GM12878 (cell line): Measurements from ENCODE around the gene ODR4. TPM values are rescaled to one million over a fixed set of nuclear protein-coding genes. Genes with fewer than 3 reads are reported as not detected.

Experiments
- ATAC-seq: fragments of 200-7000 bp; cut with Tn5 transposase; 3 replicates; pipeline ENCODE4 v1.9.1; 2020; ENCODE audit warnings: mild to moderate bottlenecking, moderate library complexity
- BruUV-seq: library from RNA; stranded (reverse); fragments of 400-500 nt; replicated peaks from 2 replicates; lab custom pipeline; 2021; lab: Mats Ljungman, UMichigan
- CTCF ChIA-PET: fragments of 300-600 bp; sonication (Branson Sonifier 250); formaldehyde crosslinking; extraction: SDS; loops from one replicate; lab custom pipeline; 2021; ENCODE audit warnings: inconsistent platforms; lab: Yijun Ruan, JAX
- POLR2A ChIA-PET: fragments of 350-600 bp; formaldehyde crosslinking; extraction: SDS; loops from one replicate; lab custom pipeline; 2021; ENCODE audit warnings: inconsistent platforms; lab: Charles Lee
- RAD21 ChIA-PET: fragments of 300-600 bp; sonication (Branson Sonifier 250); formaldehyde crosslinking; loops from one replicate; lab custom pipeline; 2023; ENCODE audit warnings: antibody characterized with exemption; ENCODE audit not compliant: unreplicated experiment; lab: Charles Lee
- SMC1A ChIA-PET: fragments of 300-600 bp; sonication (Branson Sonifier 250); formaldehyde crosslinking; loops from one replicate; lab custom pipeline; 2023; ENCODE audit not compliant: unreplicated experiment, uncharacterized antibody; lab: Charles Lee
- DNase-seq: peaks from one replicate; pipeline ENCODE4 v3.0.0-alpha.2; 2011; ENCODE audit warnings: low read depth, low spot score
- FAIRE-seq: peaks from 3 replicates; lab custom pipeline; 2011; peaks lifted over from hg19 to GRCh38; lab: Jason Lieb, UNC
- H2AFZ ChIP-seq: 2 replicates; pipeline ENCODE4 v1.6.0; 2011; ENCODE audit warnings: low read depth, low read length, control low read depth; ENCODE audit not compliant: control insufficient read depth
- H3K27ac ChIP-seq: 2 replicates; pipeline ENCODE4 v1.5.1; 2011; ENCODE audit warnings: control low read depth; ENCODE audit not compliant: control insufficient read depth, insufficient read depth
- H3K27me3 ChIP-seq, 2 experiments: replicated peaks in 1 of 2; 2 replicates each; pipeline versions ENCODE4 v1.6.0 to v1.6.1; 2011; ENCODE audit warnings: low read length in 1 of 2; ENCODE audit not compliant: control insufficient read depth in 2 of 2, insufficient read depth in 2 of 2
- H3K36me3 ChIP-seq, 2 experiments: 2 replicates each; pipeline ENCODE4 v1.5.1; 2011; ENCODE audit warnings: low read length in 1 of 2; ENCODE audit not compliant: control insufficient read depth in 2 of 2, insufficient read depth in 2 of 2
- H3K4me1 ChIP-seq: 2 replicates; pipeline ENCODE4 v1.6.1; 2011; ENCODE audit warnings: mild to moderate bottlenecking, low read length, moderate library complexity, mixed read lengths; ENCODE audit not compliant: control insufficient read depth, insufficient read depth
- H3K4me2 ChIP-seq: 2 replicates; pipeline ENCODE4 v1.6.0; 2011; ENCODE audit warnings: control low read depth; ENCODE audit not compliant: control insufficient read depth, insufficient read depth
- H3K4me3 ChIP-seq: fragments of 200-600 bp; sonication (generic); 2 replicates; pipeline ENCODE4 v1.5.1; 2016
- H3K79me2 ChIP-seq: 2 replicates; pipeline ENCODE4 v1.6.0; 2011; ENCODE audit warnings: low read length; ENCODE audit not compliant: control insufficient read depth, insufficient read depth
- H3K9ac ChIP-seq: 2 replicates; pipeline ENCODE4 v1.8.0; 2011; ENCODE audit warnings: low read length, control low read depth, mixed read lengths; ENCODE audit not compliant: control insufficient read depth, insufficient read depth
- H3K9me3 ChIP-seq: replicated peaks from 3 replicates; pipeline ENCODE4 v1.5.1; 2011; ENCODE audit warnings: mild to moderate bottlenecking, low read length; ENCODE audit not compliant: control insufficient read depth, insufficient read depth
- H4K20me1 ChIP-seq: 2 replicates; pipeline ENCODE4 v1.6.0; 2011; ENCODE audit not compliant: control insufficient read depth, insufficient read depth
- LARP7 ChIP-seq: fragments of 450-650 bp; IDR thresholded peaks from 2 replicates; pipeline ENCODE4 v1.6.1; 2017; ENCODE audit warnings: mild to moderate bottlenecking
- SIN3A ChIP-seq: IDR thresholded peaks from 2 replicates; pipeline ENCODE4 v1.6.1; 2012; ENCODE audit warnings: low read depth, low read length, improper control_type of control experiment
- SREBF1 ChIP-seq: IDR thresholded peaks from 2 replicates; pipeline ENCODE4 v1.6.1; 2012; ENCODE audit warnings: mild to moderate bottlenecking, low read length
- WGBS: methylation state at CpG from one replicate; pipeline ENCODE4 v1.1.6; 2016; ENCODE audit warnings: low lambda C conversion rate; ENCODE audit not compliant: insufficient replicate concordance, insufficient coverage; ENCODE audit errors: missing lambda C conversion rate; 5-methylcytosine and 5-hydroxymethylcytosine counted together
- in situ Hi-C: fragments of 300-500 bp; cut with MboI; formaldehyde crosslinking; loops from 9 replicates; pipeline ENCODE4 v1.14.3; 2018; ENCODE audit warnings: mixed read lengths
- intact Hi-C: fragments of 100-400 bp; cut with micrococcal nuclease; formaldehyde crosslinking; loops from one replicate; pipeline ENCODE4 v1.14.2; 2022; ENCODE audit not compliant: unreplicated experiment
- polyA plus RNA-seq, 11 experiments: library from polyadenylated mRNA; depleted of rRNA in 4 of 11; unstranded in 6 of 11; stranded (reverse) in 5 of 11; fragments of >200 nt; fragmentation: Nextera tagmentation in 4 of 11; fragmentation: Illumina TruSeq in 1 of 11; extraction: Ambion mirVana in 4 of 11; extraction: Trizol in 1 of 11; gene quantifications; 1 replicate in 1 of 11; 2 replicates in 10 of 11; pipeline versions ENCODE4 v1.2.1 to v1.2.3, GENCODE V29; 2011 to 2016; ENCODE audit warnings: inconsistent platforms in 2 of 11, missing spikeins in 2 of 11, low read depth in 1 of 11
- total RNA-seq, 4 experiments: library from RNA; depleted of rRNA in 3 of 4; stranded (reverse); fragments of >200 nt in 3 of 4; fragmentation: Illumina TruSeq in 1 of 4; extraction: Trizol in 1 of 4; gene quantifications; 2 replicates each; pipeline versions ENCODE4 v1.2.1 to v1.2.3, GENCODE V29; 2013 to 2021
- TF ChIP-seq, protein P1 (sequence below): IDR thresholded peaks from 2 replicates; pipeline ENCODE4 v1.6.1; 2012; ENCODE audit warnings: improper control_type of control experiment, low read depth, low read length; ENCODE audit not compliant: insufficient replicate concordance
- TF ChIP-seq, protein P2 (sequence below): IDR thresholded peaks from 2 replicates; pipeline ENCODE4 v1.6.1; 2012; ENCODE audit warnings: low read length, inconsistent platforms
- TF ChIP-seq, protein P3 (sequence below): IDR thresholded peaks from 2 replicates; pipeline ENCODE4 v1.6.1; 2012; ENCODE audit warnings: mild to moderate bottlenecking, low read depth, low read length
- TF ChIP-seq, protein P4 (sequence below): IDR thresholded peaks from 2 replicates; pipeline ENCODE4 v1.6.1; 2011; ENCODE audit warnings: mild to moderate bottlenecking, low read depth, low read length, moderate library complexity; ENCODE audit not compliant: insufficient replicate concordance

ODR4 gene
- total and polyA plus RNA-seq, 10 of the 15 experiments (the other 5 are each of a cell fraction or from before 2014, with no cell fraction given), result 10.4 to 19.4 (median 13.3) TPM

DNA sequence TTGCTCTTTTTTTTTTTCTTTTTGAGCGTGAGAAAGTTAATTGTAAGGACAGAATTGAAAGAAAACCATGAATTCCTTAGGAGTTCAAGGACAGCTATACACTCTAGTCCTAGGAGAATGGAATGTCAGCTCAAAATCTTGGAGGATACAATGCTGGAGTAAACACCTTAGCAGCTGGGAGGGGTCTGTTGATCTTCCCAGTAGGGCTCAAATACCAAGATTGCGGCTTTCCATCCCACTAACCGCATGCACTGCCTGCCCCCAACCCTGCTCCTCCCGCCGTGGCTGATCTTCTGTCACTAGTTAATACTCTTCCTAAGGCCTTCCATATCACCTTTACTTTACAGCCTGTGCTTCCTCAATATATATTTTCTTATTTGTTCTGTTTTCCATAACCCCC lies 87.9 kb downstream of the ODR4 start:
- TF ChIP-seq, protein P1, sequence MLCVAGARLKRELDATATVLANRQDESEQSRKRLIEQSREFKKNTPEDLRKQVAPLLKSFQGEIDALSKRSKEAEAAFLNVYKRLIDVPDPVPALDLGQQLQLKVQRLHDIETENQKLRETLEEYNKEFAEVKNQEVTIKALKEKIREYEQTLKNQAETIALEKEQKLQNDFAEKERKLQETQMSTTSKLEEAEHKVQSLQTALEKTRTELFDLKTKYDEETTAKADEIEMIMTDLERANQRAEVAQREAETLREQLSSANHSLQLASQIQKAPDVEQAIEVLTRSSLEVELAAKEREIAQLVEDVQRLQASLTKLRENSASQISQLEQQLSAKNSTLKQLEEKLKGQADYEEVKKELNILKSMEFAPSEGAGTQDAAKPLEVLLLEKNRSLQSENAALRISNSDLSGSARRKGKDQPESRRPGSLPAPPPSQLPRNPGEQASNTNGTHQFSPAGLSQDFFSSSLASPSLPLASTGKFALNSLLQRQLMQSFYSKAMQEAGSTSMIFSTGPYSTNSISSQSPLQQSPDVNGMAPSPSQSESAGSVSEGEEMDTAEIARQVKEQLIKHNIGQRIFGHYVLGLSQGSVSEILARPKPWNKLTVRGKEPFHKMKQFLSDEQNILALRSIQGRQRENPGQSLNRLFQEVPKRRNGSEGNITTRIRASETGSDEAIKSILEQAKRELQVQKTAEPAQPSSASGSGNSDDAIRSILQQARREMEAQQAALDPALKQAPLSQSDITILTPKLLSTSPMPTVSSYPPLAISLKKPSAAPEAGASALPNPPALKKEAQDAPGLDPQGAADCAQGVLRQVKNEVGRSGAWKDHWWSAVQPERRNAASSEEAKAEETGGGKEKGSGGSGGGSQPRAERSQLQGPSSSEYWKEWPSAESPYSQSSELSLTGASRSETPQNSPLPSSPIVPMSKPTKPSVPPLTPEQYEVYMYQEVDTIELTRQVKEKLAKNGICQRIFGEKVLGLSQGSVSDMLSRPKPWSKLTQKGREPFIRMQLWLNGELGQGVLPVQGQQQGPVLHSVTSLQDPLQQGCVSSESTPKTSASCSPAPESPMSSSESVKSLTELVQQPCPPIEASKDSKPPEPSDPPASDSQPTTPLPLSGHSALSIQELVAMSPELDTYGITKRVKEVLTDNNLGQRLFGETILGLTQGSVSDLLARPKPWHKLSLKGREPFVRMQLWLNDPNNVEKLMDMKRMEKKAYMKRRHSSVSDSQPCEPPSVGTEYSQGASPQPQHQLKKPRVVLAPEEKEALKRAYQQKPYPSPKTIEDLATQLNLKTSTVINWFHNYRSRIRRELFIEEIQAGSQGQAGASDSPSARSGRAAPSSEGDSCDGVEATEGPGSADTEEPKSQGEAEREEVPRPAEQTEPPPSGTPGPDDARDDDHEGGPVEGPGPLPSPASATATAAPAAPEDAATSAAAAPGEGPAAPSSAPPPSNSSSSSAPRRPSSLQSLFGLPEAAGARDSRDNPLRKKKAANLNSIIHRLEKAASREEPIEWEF, result no peak
- TF ChIP-seq, protein P2, sequence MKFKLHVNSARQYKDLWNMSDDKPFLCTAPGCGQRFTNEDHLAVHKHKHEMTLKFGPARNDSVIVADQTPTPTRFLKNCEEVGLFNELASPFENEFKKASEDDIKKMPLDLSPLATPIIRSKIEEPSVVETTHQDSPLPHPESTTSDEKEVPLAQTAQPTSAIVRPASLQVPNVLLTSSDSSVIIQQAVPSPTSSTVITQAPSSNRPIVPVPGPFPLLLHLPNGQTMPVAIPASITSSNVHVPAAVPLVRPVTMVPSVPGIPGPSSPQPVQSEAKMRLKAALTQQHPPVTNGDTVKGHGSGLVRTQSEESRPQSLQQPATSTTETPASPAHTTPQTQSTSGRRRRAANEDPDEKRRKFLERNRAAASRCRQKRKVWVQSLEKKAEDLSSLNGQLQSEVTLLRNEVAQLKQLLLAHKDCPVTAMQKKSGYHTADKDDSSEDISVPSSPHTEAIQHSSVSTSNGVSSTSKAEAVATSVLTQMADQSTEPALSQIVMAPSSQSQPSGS, result no peak
- no peak for TF ChIP-seq SIN3A
- TF ChIP-seq, protein P3, sequence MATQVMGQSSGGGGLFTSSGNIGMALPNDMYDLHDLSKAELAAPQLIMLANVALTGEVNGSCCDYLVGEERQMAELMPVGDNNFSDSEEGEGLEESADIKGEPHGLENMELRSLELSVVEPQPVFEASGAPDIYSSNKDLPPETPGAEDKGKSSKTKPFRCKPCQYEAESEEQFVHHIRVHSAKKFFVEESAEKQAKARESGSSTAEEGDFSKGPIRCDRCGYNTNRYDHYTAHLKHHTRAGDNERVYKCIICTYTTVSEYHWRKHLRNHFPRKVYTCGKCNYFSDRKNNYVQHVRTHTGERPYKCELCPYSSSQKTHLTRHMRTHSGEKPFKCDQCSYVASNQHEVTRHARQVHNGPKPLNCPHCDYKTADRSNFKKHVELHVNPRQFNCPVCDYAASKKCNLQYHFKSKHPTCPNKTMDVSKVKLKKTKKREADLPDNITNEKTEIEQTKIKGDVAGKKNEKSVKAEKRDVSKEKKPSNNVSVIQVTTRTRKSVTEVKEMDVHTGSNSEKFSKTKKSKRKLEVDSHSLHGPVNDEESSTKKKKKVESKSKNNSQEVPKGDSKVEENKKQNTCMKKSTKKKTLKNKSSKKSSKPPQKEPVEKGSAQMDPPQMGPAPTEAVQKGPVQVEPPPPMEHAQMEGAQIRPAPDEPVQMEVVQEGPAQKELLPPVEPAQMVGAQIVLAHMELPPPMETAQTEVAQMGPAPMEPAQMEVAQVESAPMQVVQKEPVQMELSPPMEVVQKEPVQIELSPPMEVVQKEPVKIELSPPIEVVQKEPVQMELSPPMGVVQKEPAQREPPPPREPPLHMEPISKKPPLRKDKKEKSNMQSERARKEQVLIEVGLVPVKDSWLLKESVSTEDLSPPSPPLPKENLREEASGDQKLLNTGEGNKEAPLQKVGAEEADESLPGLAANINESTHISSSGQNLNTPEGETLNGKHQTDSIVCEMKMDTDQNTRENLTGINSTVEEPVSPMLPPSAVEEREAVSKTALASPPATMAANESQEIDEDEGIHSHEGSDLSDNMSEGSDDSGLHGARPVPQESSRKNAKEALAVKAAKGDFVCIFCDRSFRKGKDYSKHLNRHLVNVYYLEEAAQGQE, result no peak
- TF ChIP-seq SREBF1, result no peak
- no peak for TF ChIP-seq LARP7
- TF ChIP-seq, protein P4, sequence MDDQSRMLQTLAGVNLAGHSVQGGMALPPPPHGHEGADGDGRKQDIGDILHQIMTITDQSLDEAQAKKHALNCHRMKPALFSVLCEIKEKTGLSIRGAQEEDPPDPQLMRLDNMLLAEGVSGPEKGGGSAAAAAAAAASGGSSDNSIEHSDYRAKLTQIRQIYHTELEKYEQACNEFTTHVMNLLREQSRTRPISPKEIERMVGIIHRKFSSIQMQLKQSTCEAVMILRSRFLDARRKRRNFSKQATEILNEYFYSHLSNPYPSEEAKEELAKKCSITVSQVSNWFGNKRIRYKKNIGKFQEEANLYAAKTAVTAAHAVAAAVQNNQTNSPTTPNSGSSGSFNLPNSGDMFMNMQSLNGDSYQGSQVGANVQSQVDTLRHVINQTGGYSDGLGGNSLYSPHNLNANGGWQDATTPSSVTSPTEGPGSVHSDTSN, result no peak
- RAD21 ChIA-PET, result no interaction called here
- H3K4me3 ChIP-seq, result no peak overlapping the region

More for the DNA sequence above, 87.9 kb downstream of the ODR4 start:
- in situ Hi-C loops (no loop called here), intact Hi-C loops (no loop called here)
- no peak for DNase-seq
- Histone ChIP-seq H4K20me1 (no peaks in the 10 kb centered on the region), H3K36me3 (no peaks in the 10 kb centered on the region), H3K27me3 (no peaks in the 10 kb centered on the region), H3K4me2 (no peak overlapping the region), H3K79me2 (no peaks in the 10 kb centered on the region), H3K9ac (no peak overlapping the region), H2AFZ (no peak overlapping the region), H3K9me3 (no peaks in the 10 kb centered on the region), H3K27ac (no peak overlapping the region), H3K4me1 (no peaks in the 10 kb centered on the region; the same call in 1 of the 2 replicates)
- CTCF ChIA-PET, result no interaction called here
- SMC1A ChIA-PET, result no interaction called here
- 94% methylated on average over 4 of the region's 5 CpGs for WGBS
- no TSS peak for BruUV-seq
- POLR2A ChIA-PET, result no interaction called here
- ATAC-seq, result no peak
- no peak for FAIRE-seq
